Tibial nerve (tissue), 3 donors: ENCODE results near the gene QSOX2.

Experiments
- POLR2A ChIP-seq, 2 donors: fragments of 450-650 bp; IDR thresholded peaks; one replicate each; pipeline ENCODE4 v1.6.1; 2017; ENCODE audit warnings: antibody characterized with exemption in 2 of 2, mild to moderate bottlenecking in 2 of 2, moderate library complexity in 2 of 2
- TF ChIP-seq, protein P1 (sequence below), 5 experiments: fragments of 200-600 bp in 3 of 5; fragments of 450-650 bp in 2 of 5; sonication (generic) in 3 of 5; IDR thresholded peaks; one replicate each; pipeline ENCODE4 v1.5.1; 2016 to 2019; ENCODE audit warnings: antibody characterized with exemption in 5 of 5, mild to moderate bottlenecking in 3 of 5, moderate library complexity in 2 of 5

- TF ChIP-seq, protein P1, sequence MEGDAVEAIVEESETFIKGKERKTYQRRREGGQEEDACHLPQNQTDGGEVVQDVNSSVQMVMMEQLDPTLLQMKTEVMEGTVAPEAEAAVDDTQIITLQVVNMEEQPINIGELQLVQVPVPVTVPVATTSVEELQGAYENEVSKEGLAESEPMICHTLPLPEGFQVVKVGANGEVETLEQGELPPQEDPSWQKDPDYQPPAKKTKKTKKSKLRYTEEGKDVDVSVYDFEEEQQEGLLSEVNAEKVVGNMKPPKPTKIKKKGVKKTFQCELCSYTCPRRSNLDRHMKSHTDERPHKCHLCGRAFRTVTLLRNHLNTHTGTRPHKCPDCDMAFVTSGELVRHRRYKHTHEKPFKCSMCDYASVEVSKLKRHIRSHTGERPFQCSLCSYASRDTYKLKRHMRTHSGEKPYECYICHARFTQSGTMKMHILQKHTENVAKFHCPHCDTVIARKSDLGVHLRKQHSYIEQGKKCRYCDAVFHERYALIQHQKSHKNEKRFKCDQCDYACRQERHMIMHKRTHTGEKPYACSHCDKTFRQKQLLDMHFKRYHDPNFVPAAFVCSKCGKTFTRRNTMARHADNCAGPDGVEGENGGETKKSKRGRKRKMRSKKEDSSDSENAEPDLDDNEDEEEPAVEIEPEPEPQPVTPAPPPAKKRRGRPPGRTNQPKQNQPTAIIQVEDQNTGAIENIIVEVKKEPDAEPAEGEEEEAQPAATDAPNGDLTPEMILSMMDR (IDR thresholded peaks at IDR 0.05), result no peak
- no peak for TF ChIP-seq POLR2A (IDR thresholded peaks at IDR 0.05)
These were observed 74.4 kb downstream of the QSOX2 start for GRCh38 chr9:136171009-136171800.
